GM23338 (cell line): ENCODE results near the gene IMPG1.

Experiments used
- CREB1 ChIP-seq: fragments of 250-450 bp; sonication (Bioruptor Pico); IDR thresholded peaks from 2 replicates; pipeline ENCODE4 v1.5.0; 2020; ENCODE audit warnings: low read depth, mild to moderate bottlenecking, moderate library complexity
- CTCF ChIP-seq, 2 experiments: fragments of 200-600 bp in 1 of 2; sonication (generic) in 1 of 2; conservative IDR thresholded peaks; 2 replicates each; pipeline versions ENCODE4 v1.5.1 to v1.6.1; 2016 to 2017; ENCODE audit warnings: antibody characterized with exemption in 2 of 2, low read depth in 2 of 2, mild to moderate bottlenecking in 2 of 2, moderate library complexity in 1 of 2
- ETS1 ChIP-seq: IDR thresholded peaks from 2 replicates; pipeline ENCODE4 v1.6.1; 2016; ENCODE audit warnings: antibody characterized with exemption
- EZH2 ChIP-seq: fragments of 200-600 bp; sonication (generic); IDR thresholded peaks from one replicate; pipeline ENCODE4 v1.8.0; 2017; ENCODE audit warnings: antibody characterized with exemption, mild to moderate bottlenecking, low read depth; ENCODE audit not compliant: unreplicated experiment
- EZH2phosphoT487 ChIP-seq: fragments of 200-600 bp; sonication (generic); IDR thresholded peaks from one replicate; pipeline ENCODE4 v1.8.1; 2018; ENCODE audit warnings: antibody characterized with exemption; ENCODE audit not compliant: unreplicated experiment
- JUNB ChIP-seq: IDR thresholded peaks from one replicate; pipeline ENCODE4 v1.6.1; 2016; ENCODE audit warnings: antibody characterized with exemption; ENCODE audit not compliant: unreplicated experiment
- POLR2AphosphoS5 ChIP-seq: IDR thresholded peaks from 2 replicates; pipeline ENCODE4 v1.6.1; 2016; ENCODE audit warnings: antibody characterized with exemption, low read depth
- REST ChIP-seq: IDR thresholded peaks from one replicate; pipeline ENCODE4 v1.6.1; 2018; ENCODE audit warnings: antibody characterized with exemption; ENCODE audit not compliant: unreplicated experiment
- ZNF331 ChIP-seq: fragments of 250-450 bp; sonication (Bioruptor Pico); IDR thresholded peaks from 2 replicates; pipeline ENCODE4 v1.5.0; 2020; ENCODE audit warnings: low read depth, mild to moderate bottlenecking, moderate library complexity

GRCh38 chr6:75896526-75896925 lies 175.9 kb downstream of the IMPG1 start:
- TF ChIP-seq CTCF (conservative IDR thresholded peaks at IDR 0.05; ENCODE audit: low read depth in 2 of 2) (no peak), EZH2 (no peak), CREB1 (CRISPR knock-in tag) (no peak), REST (no peak), POLR2AphosphoS5 (no peak), JUNB (no peak), EZH2phosphoT487 (no peak), ETS1 (no peak), ZNF331 (CRISPR knock-in tag) (no peak)
